Breast epithelium (tissue), 3 donors: Measurements from ENCODE around the gene NUB1.

Experiments
- CTCF ChIP-seq, 3 donors: fragments of 450-650 bp; IDR thresholded peaks; one replicate each; pipeline ENCODE4 v1.5.1; 2016 to 2017; ENCODE audit warnings: antibody characterized with exemption in 3 of 3, mild to moderate bottlenecking in 3 of 3, moderate library complexity in 3 of 3
- POLR2A ChIP-seq: fragments of 450-650 bp; IDR thresholded peaks from one replicate; pipeline ENCODE4 v1.6.1; 2016; ENCODE audit warnings: antibody characterized with exemption, mild to moderate bottlenecking, moderate library complexity
- POLR2AphosphoS5 ChIP-seq, 3 donors: sonication (generic); formaldehyde crosslinking; IDR thresholded peaks; one replicate each; pipeline ENCODE4 v1.6.1; 2017; ENCODE audit warnings: antibody characterized with exemption in 3 of 3

GRCh38 chr7:151374139-151374538 is 32.5 kb downstream of the NUB1 start:
- no peak for TF ChIP-seq CTCF (IDR thresholded peaks at IDR 0.05)
- TF ChIP-seq POLR2A, result no peak
- no peak for TF ChIP-seq POLR2AphosphoS5 (IDR thresholded peaks at IDR 0.05)
